NCI-H1436 (cell line): Measurements from ENCODE around the gene CYFIP1.
"Not testable (repeated sequence)": the region's sequence is repeated elsewhere in the genome, so short reads cannot be mapped to it uniquely, and the experiment has no call there.

ENCODE experiments used
- DNase-seq: peaks from one replicate; lab custom pipeline; 2025; lab: John Stamatoyannopoulos, UW

The CYFIP1 gene

DNA sequence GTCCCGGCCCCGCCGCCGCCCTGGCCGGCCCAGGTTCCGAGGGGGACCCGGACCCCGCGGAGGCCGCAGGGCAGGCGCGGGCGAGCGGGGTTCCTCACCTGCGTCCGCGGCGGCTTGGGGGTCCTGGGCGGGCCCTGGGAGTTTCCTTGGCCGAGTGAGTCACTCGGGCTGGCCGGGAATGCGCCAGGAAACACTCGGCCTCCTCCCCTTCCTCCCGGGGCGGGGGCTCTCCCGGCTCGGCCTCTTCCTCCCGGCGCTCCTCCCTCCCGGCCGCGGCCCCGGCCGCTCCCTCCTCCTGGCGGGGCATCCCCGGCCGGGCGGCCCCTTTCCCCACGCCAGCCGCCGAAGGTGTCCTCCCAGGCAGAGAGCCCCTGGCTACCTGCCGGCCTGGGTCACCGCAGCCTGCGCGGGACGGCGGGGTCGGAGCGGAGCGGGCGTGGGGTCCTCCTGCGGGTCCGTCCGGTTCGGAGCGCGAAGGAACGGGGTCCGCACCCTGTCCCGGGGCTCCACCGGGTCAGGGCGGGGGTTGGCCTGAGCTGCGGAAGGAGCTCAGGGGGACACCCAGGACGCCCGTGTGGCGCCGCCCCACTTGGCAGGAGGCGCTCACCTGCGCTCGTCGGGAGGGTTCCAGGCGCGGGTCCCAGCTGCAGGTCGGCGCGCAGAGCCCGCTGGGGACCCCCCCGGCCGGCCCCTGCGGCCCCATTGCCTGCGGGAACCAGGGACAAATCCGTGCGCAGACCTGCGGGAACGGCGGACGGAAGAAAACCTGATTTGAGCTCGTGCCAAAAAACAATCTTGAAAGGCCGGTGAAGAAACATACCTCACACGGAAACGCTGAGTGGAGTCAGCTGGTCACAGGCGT lies at the start of gene CYFIP1:
Gene CYFIP1, minus strand, starts transcription at position 180 of the 862 bp plus-strand sequence. CDS start 33,083 bp downstream, outside the sequence.
- DNase-seq = no peak

- no peak for DNase-seq
Observed at GRCh38 chr15:23026218-23026617, 46.0 kb upstream of the CYFIP1 start.

DNA sequence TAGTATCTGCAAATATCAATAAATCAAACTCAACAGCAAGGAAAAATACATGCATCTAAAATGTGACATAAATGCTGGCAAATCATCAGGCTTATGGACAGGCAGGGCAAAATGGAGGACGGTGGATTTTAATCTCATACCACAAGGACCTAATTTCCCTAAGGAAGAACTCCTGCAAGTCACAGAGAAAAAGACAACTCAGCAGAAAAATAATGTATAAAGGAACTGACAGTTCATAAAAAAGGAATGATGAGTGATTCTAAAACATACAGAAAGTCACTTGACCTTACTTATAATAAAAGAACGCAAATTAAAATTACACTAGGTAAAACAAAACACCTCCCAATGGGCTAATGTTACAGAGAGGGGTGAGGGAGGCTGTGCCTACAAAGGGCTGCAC lies 42.0 kb upstream of the CYFIP1 start:
- no peak for DNase-seq

- DNase-seq = no peak
Observed at GRCh38 chr15:23014394-23015000, 34.3 kb upstream of the CYFIP1 start.

- DNase-seq = no peak
Observed at GRCh38 chr15:23013681-23014080, 33.5 kb upstream of the CYFIP1 start.

GRCh38 chr15:23012616-23013015 lies 32.4 kb upstream of the CYFIP1 start:
- DNase-seq = not testable (repeated sequence)

- DNase-seq = no peak
Observed at GRCh38 chr15:23003736-23004135, 23.6 kb upstream of the CYFIP1 start.

- DNase-seq = no peak
Observed at GRCh38 chr15:23002920-23003319, 22.8 kb upstream of the CYFIP1 start.

DNA sequence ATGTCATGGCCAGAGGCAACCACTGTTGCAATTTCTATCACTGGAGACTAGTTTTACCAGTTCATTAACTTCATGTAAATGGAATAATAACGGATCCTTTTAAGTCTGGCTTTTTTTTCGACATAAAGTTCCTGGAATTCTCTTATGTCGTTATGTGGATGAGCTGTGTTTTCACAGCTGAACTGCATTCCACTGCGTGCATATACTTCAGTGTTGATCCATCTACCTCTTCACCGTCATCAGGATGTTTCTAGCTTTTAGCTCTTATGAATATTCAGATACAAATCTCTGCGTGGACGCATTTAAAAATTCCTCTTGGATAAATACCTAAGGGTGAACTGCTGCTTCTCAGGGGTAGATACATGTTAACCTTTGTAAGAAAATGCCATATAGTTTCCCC lies 15.6 kb upstream of the CYFIP1 start:
- DNase-seq = no peak

DNA sequence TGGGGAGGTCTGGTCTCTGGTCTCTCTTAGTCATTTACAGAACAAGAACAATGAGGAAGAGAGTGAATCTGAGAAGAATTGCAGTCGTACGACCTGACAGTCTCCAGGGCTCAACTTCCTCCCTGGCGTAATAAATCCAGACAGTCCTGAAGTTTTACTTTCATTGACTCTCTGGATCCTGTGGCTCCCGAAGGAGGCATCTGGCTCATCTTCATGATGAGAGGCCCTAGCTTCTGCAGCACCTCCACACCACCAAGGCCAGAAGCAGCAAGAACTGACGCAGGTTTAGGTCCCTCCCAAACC lies 11.8 kb upstream of the CYFIP1 start:
- DNase-seq = no peak

GRCh38 chr15:22989576-22990477 lies 9.7 kb upstream of the CYFIP1 start:
- DNase-seq = no peak

- DNase-seq = no peak
Observed at GRCh38 chr15:22988811-22989210, 8.6 kb upstream of the CYFIP1 start.

DNA sequence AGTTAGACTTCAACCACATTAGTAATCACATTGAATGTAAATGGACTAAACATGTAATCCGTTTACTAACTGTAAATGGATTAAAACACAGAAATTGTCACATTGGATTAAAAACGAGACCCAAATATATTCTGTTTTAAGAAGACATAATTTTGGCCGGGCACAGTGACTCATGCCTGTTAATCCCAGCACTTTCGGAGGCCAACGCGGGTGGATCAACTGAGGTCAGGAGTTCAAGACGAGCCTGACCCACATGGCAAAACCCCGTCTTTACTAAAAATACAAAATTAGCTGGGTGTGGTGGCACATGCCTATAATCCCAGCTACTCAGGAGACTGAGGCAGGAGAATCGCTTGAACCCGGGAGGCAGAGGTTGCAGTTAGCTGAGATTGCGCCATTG lies 1.8 kb upstream of the CYFIP1 start:
- DNase-seq = not testable (repeated sequence)

GRCh38 chr15:22981051-22981840 lies 1.1 kb upstream of the CYFIP1 start:
- no peak for DNase-seq

DNA sequence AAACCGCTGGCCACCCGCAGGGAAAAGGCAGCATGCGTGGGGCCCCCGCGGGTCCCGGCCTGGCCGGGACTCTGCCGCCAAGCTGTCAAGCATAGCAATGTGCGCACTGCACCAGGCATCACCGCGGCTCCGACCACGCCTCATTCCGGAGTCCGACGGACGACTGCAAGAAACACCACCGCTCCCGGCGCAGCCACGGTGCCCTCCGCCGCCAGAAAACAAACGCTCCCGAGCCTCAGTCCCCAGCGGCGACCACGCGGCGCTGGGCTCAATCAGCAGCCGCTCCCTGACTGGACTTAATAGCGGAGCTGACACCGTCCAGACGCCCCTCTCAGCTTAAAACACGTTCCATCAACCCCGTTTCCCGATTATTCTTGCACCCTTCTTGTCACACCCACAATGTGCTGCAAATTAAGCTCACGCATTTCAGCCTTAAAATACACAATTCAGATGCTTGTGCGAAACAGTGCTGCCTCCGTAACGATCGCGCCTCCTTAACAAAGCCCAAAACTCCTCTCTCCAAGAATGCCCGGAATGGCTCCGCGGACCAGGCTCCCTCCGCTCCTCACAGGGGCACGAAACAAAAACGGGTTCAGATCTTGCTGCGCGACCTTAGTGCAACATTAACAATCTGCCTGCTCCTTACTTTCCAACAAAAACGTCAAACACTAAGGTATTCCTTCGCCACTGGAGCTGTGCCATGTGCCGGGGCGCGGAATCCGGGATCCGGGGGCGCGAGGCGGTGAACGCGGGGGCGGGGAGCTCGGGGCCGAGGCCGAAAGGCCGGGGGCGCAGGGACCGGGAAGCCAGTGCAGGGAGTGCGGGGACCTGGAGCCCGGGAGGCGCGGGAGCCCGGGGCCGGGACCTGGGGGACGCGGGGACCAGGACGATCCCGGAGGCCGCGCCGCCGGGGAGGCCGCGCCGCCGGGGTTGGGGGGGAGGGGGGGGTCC lies 655 bp downstream of the CYFIP1 start:
- DNase-seq = no peak

- DNase-seq = no peak
Observed at GRCh38 chr15:22978691-22979237, 1.4 kb downstream of the CYFIP1 start.

GRCh38 chr15:22974745-22975144 lies 5.4 kb downstream of the CYFIP1 start:
- no peak for DNase-seq

DNA sequence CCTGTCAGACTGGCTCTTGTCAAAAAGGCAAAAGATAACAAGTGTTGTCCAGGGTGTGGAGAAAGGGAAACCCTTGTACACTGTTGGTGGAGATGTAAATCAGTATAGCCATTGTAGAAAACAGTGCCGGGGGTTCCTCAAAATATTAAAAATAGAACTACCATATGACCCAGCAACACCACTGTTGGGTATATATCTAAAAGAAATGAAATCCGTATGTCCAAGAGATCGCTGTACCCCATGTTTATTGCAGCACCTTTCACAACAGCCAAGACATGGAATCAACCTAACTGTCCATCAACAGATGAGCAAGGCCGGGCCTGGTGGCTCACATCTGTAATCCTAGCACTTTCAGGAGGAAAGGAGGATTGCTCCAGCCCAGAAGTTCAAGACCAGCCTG lies 6.2 kb downstream of the CYFIP1 start:
- no peak for DNase-seq

GRCh38 chr15:22973286-22973685 lies 6.9 kb downstream of the CYFIP1 start:
- no peak for DNase-seq

GRCh38 chr15:22969489-22969888 lies 10.7 kb downstream of the CYFIP1 start:
- DNase-seq = no peak
